Stomach (tissue), 9 donors: ENCODE results near the gene PTGR1. TPM values are rescaled to one million over a fixed set of nuclear protein-coding genes. Genes with fewer than 3 reads are reported as not detected.

ENCODE experiments used
- DNase-seq, 2 donors: peaks; one replicate each; pipeline versions ENCODE4 v3.0.0 to v3.0.0-alpha.2; 2013 to 2019
- H3K27ac ChIP-seq, 5 donors: fragments of 200-600 bp in 4 of 5; sonication (generic) in 4 of 5; one replicate each; pipeline ENCODE4 v1.5.1; 2013 to 2019; ENCODE audit warnings: mild to moderate bottlenecking in 1 of 5, moderate library complexity in 1 of 5
- H3K27me3 ChIP-seq, 3 donors: fragments of 200-600 bp; sonication (generic); one replicate each; pipeline ENCODE4 v1.5.1; 2017 to 2019; ENCODE audit warnings: mixed run types in 1 of 3
- H3K36me3 ChIP-seq, 4 donors: fragments of 200-600 bp; sonication (generic); 1 replicate in 3 of 4; 2 replicates in 1 of 4; pipeline ENCODE4 v1.5.1; 2016 to 2019
- H3K4me1 ChIP-seq, 4 donors: fragments of 200-600 bp; sonication (generic); one replicate each; pipeline ENCODE4 v1.5.1; 2016 to 2019
- H3K4me3 ChIP-seq, 4 donors: fragments of 200-600 bp; sonication (generic) in 3 of 4; one replicate each; pipeline ENCODE4 v1.5.1; 2016 to 2019; ENCODE audit warnings: mild to moderate bottlenecking in 1 of 4
- H3K9me3 ChIP-seq, 4 donors: fragments of 200-600 bp; sonication (generic); one replicate each; pipeline ENCODE4 v1.5.1; 2016 to 2019
- EP300 ChIP-seq: sonication (generic); formaldehyde crosslinking; IDR thresholded peaks from one replicate; pipeline ENCODE4 v1.6.1; 2017; ENCODE audit warnings: antibody characterized with exemption
- POLR2A ChIP-seq, 4 donors: fragments of 450-650 bp; IDR thresholded peaks; one replicate each; pipeline ENCODE4 v1.6.1; 2016; ENCODE audit warnings: antibody characterized with exemption in 4 of 4, control low read depth in 2 of 4, mild to moderate bottlenecking in 1 of 4, moderate library complexity in 1 of 4
- POLR2AphosphoS5 ChIP-seq, 3 donors: sonication (generic); formaldehyde crosslinking; IDR thresholded peaks; one replicate each; pipeline ENCODE4 v1.6.1; 2016; ENCODE audit warnings: antibody characterized with exemption in 3 of 3
- WGBS, 5 donors: extraction: QIAGEN DNeasy Blood & Tissue Kit in 3 of 5; methylation state at CpG; one replicate each; pipeline versions ENCODE4 v1.1.5 to v1.1.7; 2013 to 2018; 5-methylcytosine and 5-hydroxymethylcytosine counted together
- intact Hi-C: fragments of 100-400 bp; cut with DNase I; formaldehyde crosslinking; loops from one replicate; pipeline ENCODE4 v1.15.1; 2023; ENCODE audit warnings: low total_unique reads
- polyA plus RNA-seq, 3 donors: library from polyadenylated mRNA; stranded (reverse); fragments of 200-250 nt; gene quantifications; one replicate each; pipeline ENCODE4 v1.2.3, GENCODE V29; 2013
- total RNA-seq, 5 donors: library from RNA; depleted of rRNA; stranded (reverse); fragments of >200 nt; gene quantifications; one replicate each; pipeline versions ENCODE4 v1.1.0 to v1.2.3, GENCODE V29; 2014 to 2016
- TF ChIP-seq, protein P1 (sequence below), 7 experiments: fragments of 450-650 bp in 4 of 7; fragments of 200-600 bp in 3 of 7; sonication (generic) in 3 of 7; IDR thresholded peaks; one replicate each; pipeline ENCODE4 v1.5.1; 2016 to 2019; ENCODE audit warnings: antibody characterized with exemption in 7 of 7, control low read depth in 2 of 7, mild to moderate bottlenecking in 1 of 7
- donor health status: healthy with polysubstance abuse.
- donor health status: Bipolar disorder and iron deficiency.
- donor health status: healthy.

The PTGR1 gene
- total and polyA plus RNA-seq, 8 donors: 31.1 to 378 (median 133) TPM

- no peak overlapping the region for H3K4me3 ChIP-seq
- no peaks in the 10 kb centered on the region for H3K9me3 ChIP-seq
- intact Hi-C loops: no loop called here
- TF ChIP-seq POLR2AphosphoS5 (IDR thresholded peaks at IDR 0.05): no peak
- no peak for TF ChIP-seq EP300
- TF ChIP-seq, protein P1, sequence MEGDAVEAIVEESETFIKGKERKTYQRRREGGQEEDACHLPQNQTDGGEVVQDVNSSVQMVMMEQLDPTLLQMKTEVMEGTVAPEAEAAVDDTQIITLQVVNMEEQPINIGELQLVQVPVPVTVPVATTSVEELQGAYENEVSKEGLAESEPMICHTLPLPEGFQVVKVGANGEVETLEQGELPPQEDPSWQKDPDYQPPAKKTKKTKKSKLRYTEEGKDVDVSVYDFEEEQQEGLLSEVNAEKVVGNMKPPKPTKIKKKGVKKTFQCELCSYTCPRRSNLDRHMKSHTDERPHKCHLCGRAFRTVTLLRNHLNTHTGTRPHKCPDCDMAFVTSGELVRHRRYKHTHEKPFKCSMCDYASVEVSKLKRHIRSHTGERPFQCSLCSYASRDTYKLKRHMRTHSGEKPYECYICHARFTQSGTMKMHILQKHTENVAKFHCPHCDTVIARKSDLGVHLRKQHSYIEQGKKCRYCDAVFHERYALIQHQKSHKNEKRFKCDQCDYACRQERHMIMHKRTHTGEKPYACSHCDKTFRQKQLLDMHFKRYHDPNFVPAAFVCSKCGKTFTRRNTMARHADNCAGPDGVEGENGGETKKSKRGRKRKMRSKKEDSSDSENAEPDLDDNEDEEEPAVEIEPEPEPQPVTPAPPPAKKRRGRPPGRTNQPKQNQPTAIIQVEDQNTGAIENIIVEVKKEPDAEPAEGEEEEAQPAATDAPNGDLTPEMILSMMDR (IDR thresholded peaks at IDR 0.05): no peak
- no peak for TF ChIP-seq POLR2A (IDR thresholded peaks at IDR 0.05)
- H3K27me3 ChIP-seq: no peaks in the 10 kb centered on the region
- no peak for DNase-seq
- H3K27ac ChIP-seq: no peak overlapping the region
- H3K36me3 ChIP-seq: no peaks in the 10 kb centered on the region
- WGBS, 5 donors: 48 to 78% (median 65%) methylated on average over 1 of the region's 1 CpG
- peaks cover 14 to 61% (median 45%) of the 10 kb centered on the region in 4 donors for H3K4me1 ChIP-seq
Measured at GRCh38 chr9:111634860-111635259, 35.4 kb upstream of the PTGR1 start.

DNA sequence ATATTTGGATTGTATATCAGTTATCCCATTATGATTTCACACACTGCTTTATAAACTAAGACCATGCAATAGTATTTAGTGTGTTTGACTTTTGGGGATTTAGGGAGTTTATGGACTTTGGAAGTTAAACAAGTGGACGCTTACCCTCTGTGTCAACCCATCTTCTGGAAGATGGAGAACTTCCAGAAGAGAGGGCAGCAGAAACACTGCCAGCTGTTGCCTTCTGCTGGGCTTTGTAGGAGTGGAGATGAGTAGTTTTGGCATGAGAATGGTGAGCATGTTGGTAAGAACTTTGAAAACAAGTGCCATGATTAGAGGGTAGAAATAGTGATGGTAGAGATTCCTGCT lies 33.9 kb upstream of the PTGR1 start:
- H3K36me3 ChIP-seq: no peaks in the 10 kb centered on the region
- peaks cover 14 to 61% (median 44%) of the 10 kb centered on the region in 4 donors for H3K4me1 ChIP-seq
- TF ChIP-seq POLR2AphosphoS5 (IDR thresholded peaks at IDR 0.05) (no peak), EP300 (no peak), POLR2A (IDR thresholded peaks at IDR 0.05) (no peak)
- TF ChIP-seq, protein P1 (IDR thresholded peaks at IDR 0.05): no peak
- WGBS, 5 donors: 40 to 78% (median 54%) methylated on average over 1 of the region's 1 CpG
- intact Hi-C loops: no loop called here
- H3K27ac ChIP-seq: no peak overlapping the region
- H3K4me3 ChIP-seq: no peak overlapping the region
- no peaks in the 10 kb centered on the region for H3K9me3 ChIP-seq
- H3K27me3 ChIP-seq: no peaks in the 10 kb centered on the region
- DNase-seq: no peak

- 53 to 79% (median 70%) methylated on average over 7 of the region's 7 CpGs for WGBS, 5 donors
- Histone ChIP-seq H3K27me3 (no peaks in the 10 kb centered on the region), H3K27ac (no peak overlapping the region), H3K36me3 (no peaks in the 10 kb centered on the region), H3K4me3 (peak overlapping the region in 3 of 4 donors; percentile 70 to 89 (median 87)), H3K9me3 (no peaks in the 10 kb centered on the region), H3K4me1 (peaks cover 14 to 61% (median 42%) of the 10 kb centered on the region in 4 donors)
- TF ChIP-seq, protein P1 (IDR thresholded peaks at IDR 0.05): no peak
- TF ChIP-seq POLR2AphosphoS5 (IDR thresholded peaks at IDR 0.05) (no peak), EP300 (no peak), POLR2A (IDR thresholded peaks at IDR 0.05) (no peak)
- no peak for DNase-seq
- intact Hi-C loops: no loop called here
Measured at GRCh38 chr9:111632695-111633388, 33.4 kb upstream of the PTGR1 start.

DNA sequence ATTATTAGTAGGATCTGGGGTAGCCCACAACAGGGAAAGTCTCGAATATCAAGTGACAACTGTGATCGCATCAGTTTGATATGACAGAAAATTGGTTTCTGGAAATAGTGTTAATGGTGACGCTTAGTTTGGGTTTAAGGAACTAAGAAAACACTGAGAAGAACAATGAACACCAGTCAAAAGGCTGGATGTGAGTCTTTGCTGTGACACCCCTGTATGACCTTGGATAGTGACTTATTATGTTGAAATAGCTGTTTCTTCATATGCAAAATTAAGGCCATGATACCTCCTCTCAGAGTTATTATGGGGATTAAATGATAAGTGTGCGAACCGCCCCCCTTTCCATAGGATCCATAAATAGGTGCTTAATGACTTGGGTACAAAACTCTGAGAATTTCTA lies 32.6 kb upstream of the PTGR1 start:
- TF ChIP-seq, protein P1 (IDR thresholded peaks at IDR 0.05): no peak
- TF ChIP-seq POLR2AphosphoS5 (IDR thresholded peaks at IDR 0.05) (no peak), EP300 (no peak), POLR2A (IDR thresholded peaks at IDR 0.05) (no peak)
- no peaks in the 10 kb centered on the region for H3K9me3 ChIP-seq
- peak overlapping the region in 4 of 5 donors; percentile 85 to 96 (median 90) for H3K27ac ChIP-seq
- peak overlapping the region; percentile 70 to 91 (median 88) for H3K4me3 ChIP-seq
- intact Hi-C loops: no loop called here
- no peaks in the 10 kb centered on the region for H3K27me3 ChIP-seq
- H3K36me3 ChIP-seq: no peaks in the 10 kb centered on the region
- no peak for DNase-seq
- peaks cover 14 to 55% (median 42%) of the 10 kb centered on the region in 4 donors for H3K4me1 ChIP-seq
- WGBS, 5 donors: 20 to 38% (median 29%) methylated on average over 5 of the region's 5 CpGs
